Measurements from ENCODE around the gene MSTO1. TPM values are rescaled to one million over a fixed set of nuclear protein-coding genes. Genes with fewer than 3 reads are reported as not detected.

MSTO1 gene
- 60.0 and 70.9 TPM in 2 replicates for total RNA-seq (2014; rRNA removed; shearing (Covaris generic))

GRCh38 chr1:155609515-155610256 is at the start of gene MSTO1:
Gene MSTO1, plus strand, starts transcription at chr1:155610218. Its CDS starts 31 bp downstream, at chr1:155610249.

DNA sequence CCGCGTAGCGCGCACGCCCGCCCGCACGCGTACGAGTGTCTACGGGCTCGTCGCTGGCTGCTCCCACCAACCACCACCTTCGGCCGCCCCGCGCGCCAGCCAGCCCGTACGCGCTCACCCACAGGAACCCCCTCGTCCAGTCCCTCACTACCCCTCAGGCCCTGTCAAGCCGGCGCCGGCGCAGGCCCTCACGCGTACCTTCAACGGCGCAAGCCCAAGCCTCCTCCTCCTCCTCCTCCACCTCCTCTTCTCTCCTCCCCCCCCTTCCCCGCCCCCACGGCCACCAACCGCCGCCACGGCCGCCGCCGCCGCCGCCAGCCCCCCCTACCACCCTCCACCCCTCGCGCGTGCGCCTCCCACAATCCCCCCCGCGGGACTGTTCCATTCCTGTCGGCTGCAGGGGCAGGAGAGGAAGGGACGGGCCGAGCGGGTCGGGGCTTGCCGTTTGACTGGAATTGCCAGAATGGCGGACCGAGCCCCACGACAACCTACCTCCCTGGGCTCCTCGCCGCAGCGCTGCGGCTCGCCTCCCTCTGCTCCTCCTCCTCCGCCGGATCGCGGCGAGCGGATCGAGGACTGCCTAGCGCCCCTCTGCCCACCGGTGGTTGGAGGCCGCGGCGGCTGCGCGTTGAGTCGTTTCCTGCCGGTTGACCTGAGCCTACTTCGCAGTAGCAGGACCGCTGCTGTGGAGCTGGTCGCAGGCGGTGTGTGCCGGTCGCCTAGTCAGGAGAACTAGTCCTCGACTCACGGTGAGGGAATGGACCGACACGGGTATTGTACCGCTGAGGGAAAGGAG is 47.2 kb upstream of the MSTO1 start, which contains the start of gene ASH1L:
Gene ASH1L, minus strand, starts transcription at position 223 of the 796 bp plus-strand sequence. CDS start 41,284 bp downstream, outside the sequence.

Small RNAs within 50 kb of the gene (small RNA-seq; reads per million reads assigned to genes)
- gene AL353807.4 = not detected

Other genes starting within 250 kb of the MSTO1 start
- gene ASH1L, start 47.4 kb upstream of the MSTO1 start, total RNA-seq (2014; rRNA removed; shearing (Covaris generic)) = 29.1 and 29.2 TPM in 2 replicates
- gene YY1AP1, start 78.6 kb downstream of the MSTO1 start, total RNA-seq (2014; rRNA removed; shearing (Covaris generic)) = 41.3 and 56.7 TPM in 2 replicates
- 123 and 146 TPM in 2 replicates for gene DAP3, start 78.9 kb downstream of the MSTO1 start, total RNA-seq (2014; rRNA removed; shearing (Covaris generic))
- gene GON4L, start 247.0 kb downstream of the MSTO1 start, total RNA-seq (2014; rRNA removed; shearing (Covaris generic)) = 32.1 and 35.3 TPM in 2 replicates
- gene SYT11, start 249.3 kb downstream of the MSTO1 start, total RNA-seq (2014; rRNA removed; shearing (Covaris generic)) = 18.9 and 20.1 TPM in 2 replicates

All from A375 (cell line).